T-helper 1 cell (primary cell): Measurements from ENCODE around the gene RAI1.

Experiments
- DNase-seq, 5 donors: peaks; one replicate each; pipeline ENCODE4 v3.0.0-alpha.2; 2012 to 2020

Gene RAI1

GRCh38 chr17:17701658-17702057 lies 20.4 kb downstream of the RAI1 start:
- DNase-seq = no peak

GRCh38 chr17:17702449-17703139 lies 21.3 kb downstream of the RAI1 start:
- no peak for DNase-seq

GRCh38 chr17:17703140-17703919 lies 22.1 kb downstream of the RAI1 start:
- DNase-seq = no peak

GRCh38 chr17:17704931-17705330 lies 23.7 kb downstream of the RAI1 start:
- DNase-seq = no peak

GRCh38 chr17:17706140-17707060 lies 25.1 kb downstream of the RAI1 start:
- DNase-seq = no peak

GRCh38 chr17:17708295-17708694 lies 27.0 kb downstream of the RAI1 start:
- DNase-seq = no peak

- DNase-seq = no peak
Observed at GRCh38 chr17:17708816-17709215, 27.6 kb downstream of the RAI1 start.

GRCh38 chr17:17709815-17710321 lies 28.6 kb downstream of the RAI1 start:
- DNase-seq = no peak

GRCh38 chr17:17710355-17710727 lies 29.1 kb downstream of the RAI1 start:
- DNase-seq = no peak

- DNase-seq = no peak
Observed at GRCh38 chr17:17710728-17711541, 29.7 kb downstream of the RAI1 start.

- DNase-seq = no peak
Observed at GRCh38 chr17:17711641-17712162, 30.4 kb downstream of the RAI1 start.

GRCh38 chr17:17712268-17712924 lies 31.1 kb downstream of the RAI1 start:
- DNase-seq = peak in 1 of 5 donors; percentile 33

GRCh38 chr17:17713839-17714238 lies 32.6 kb downstream of the RAI1 start:
- DNase-seq = no peak

GRCh38 chr17:17714261-17714866 lies 33.1 kb downstream of the RAI1 start:
- DNase-seq = no peak

- DNase-seq = no peak
Observed at GRCh38 chr17:17714879-17715278, 33.6 kb downstream of the RAI1 start.

GRCh38 chr17:17716837-17717523 lies 35.7 kb downstream of the RAI1 start:
- no peak for DNase-seq

GRCh38 chr17:17718251-17718650 lies 37.0 kb downstream of the RAI1 start:
- no peak for DNase-seq

GRCh38 chr17:17719199-17719940 lies 38.1 kb downstream of the RAI1 start:
- no peak for DNase-seq

GRCh38 chr17:17719966-17720543 lies 38.8 kb downstream of the RAI1 start:
- DNase-seq = no peak
